H9 (cell line): Measurements from ENCODE around the gene OPN1SW. TPM values are rescaled to one million over a fixed set of nuclear protein-coding genes. Genes with fewer than 3 reads are reported as not detected.

ENCODE experiments used
- DNase-seq: peaks from one replicate; pipeline ENCODE4 v3.0.0-alpha.2; 2017
- H2AFZ ChIP-seq: one replicate; pipeline ENCODE4 v1.6.1; 2013; ENCODE audit warnings: mild to moderate bottlenecking, low read length, control low read depth, moderate library complexity
- H2AK5ac ChIP-seq: 2 replicates; pipeline ENCODE4 v1.6.1; 2013; ENCODE audit warnings: low read length, control low read depth, mixed read lengths; ENCODE audit not compliant: insufficient read length
- H2BK120ac ChIP-seq: one replicate; pipeline ENCODE4 v1.6.1; 2013; ENCODE audit warnings: low read depth, mild to moderate bottlenecking, low read length, control low read depth, inconsistent platforms; ENCODE audit not compliant: poor library complexity, severe bottlenecking
- H2BK12ac ChIP-seq: 2 replicates; pipeline ENCODE4 v1.6.1; 2013; ENCODE audit warnings: low read length, control low read depth, mixed read lengths, low read depth; ENCODE audit not compliant: insufficient read length
- H2BK15ac ChIP-seq: 2 replicates; pipeline ENCODE4 v1.6.1; 2013; ENCODE audit warnings: low read depth, low read length, control low read depth
- H2BK20ac ChIP-seq: one replicate; pipeline ENCODE4 v1.6.1; 2013; ENCODE audit warnings: low read depth, mild to moderate bottlenecking, low read length, control low read depth, inconsistent platforms; ENCODE audit not compliant: poor library complexity, severe bottlenecking
- H2BK5ac ChIP-seq: 2 replicates; pipeline ENCODE4 v1.6.1; 2013; ENCODE audit warnings: low read length, control low read depth, mixed read lengths; ENCODE audit not compliant: insufficient read length
- H3K14ac ChIP-seq: 2 replicates; pipeline ENCODE4 v1.6.1; 2013; ENCODE audit warnings: low read length, control low read depth; ENCODE audit not compliant: insufficient read depth
- H3K18ac ChIP-seq: 2 replicates; pipeline ENCODE4 v1.6.1; 2013; ENCODE audit warnings: low read depth, mild to moderate bottlenecking, mixed read lengths, low read length, control low read depth; ENCODE audit not compliant: insufficient read length
- H3K23ac ChIP-seq: 2 replicates; pipeline ENCODE4 v1.6.1; 2013; ENCODE audit warnings: low read length, control low read depth, mixed read lengths, low read depth; ENCODE audit not compliant: insufficient read length
- H3K23me2 ChIP-seq: 2 replicates; pipeline ENCODE4 v1.6.1; 2013; ENCODE audit warnings: low read depth, mild to moderate bottlenecking, mixed read lengths, low read length, control low read depth; ENCODE audit not compliant: insufficient read length, poor library complexity, severe bottlenecking
- H3K27ac ChIP-seq: 2 replicates; pipeline ENCODE4 v1.5.1; 2013; ENCODE audit warnings: low read length, control low read depth, mixed read lengths, low read depth; ENCODE audit not compliant: insufficient read length
- H3K27me3 ChIP-seq: 2 replicates; pipeline ENCODE4 v1.6.1; 2013; ENCODE audit warnings: low read length, control low read depth, inconsistent platforms; ENCODE audit not compliant: insufficient read depth
- H3K4ac ChIP-seq: 2 replicates; pipeline ENCODE4 v1.6.1; 2013; ENCODE audit warnings: low read depth, mild to moderate bottlenecking, control low read depth, inconsistent platforms, low read length, moderate library complexity
- H3K4me1 ChIP-seq: 2 replicates; pipeline ENCODE4 v1.6.1; 2013; ENCODE audit warnings: low read length, control low read depth, inconsistent platforms; ENCODE audit not compliant: insufficient read depth
- H3K4me2 ChIP-seq: 2 replicates; pipeline ENCODE4 v1.6.1; 2013; ENCODE audit warnings: low read length, control low read depth, mixed read lengths; ENCODE audit not compliant: insufficient read length, insufficient read depth
- H3K56ac ChIP-seq: 2 replicates; pipeline ENCODE4 v1.6.1; 2013; ENCODE audit warnings: low read depth, mild to moderate bottlenecking, mixed read lengths, low read length, control low read depth; ENCODE audit not compliant: insufficient read length
- H3K79me1 ChIP-seq: 2 replicates; pipeline ENCODE4 v1.6.1; 2013; ENCODE audit warnings: low read depth, mild to moderate bottlenecking, moderate library complexity, low read length, control low read depth, inconsistent platforms; ENCODE audit not compliant: insufficient read depth, poor library complexity, severe bottlenecking
- H3K79me2 ChIP-seq: 2 replicates; pipeline ENCODE4 v1.6.1; 2013; ENCODE audit warnings: low read length, control low read depth, inconsistent platforms; ENCODE audit not compliant: insufficient read depth
- H3K9ac ChIP-seq: 2 replicates; pipeline ENCODE4 v1.6.1; 2013; ENCODE audit warnings: low read length, control low read depth, mixed read lengths; ENCODE audit not compliant: insufficient read length; ENCODE audit errors: extremely low read depth
- H3K9me3 ChIP-seq: one replicate; pipeline ENCODE4 v1.6.1; 2013; ENCODE audit warnings: low read depth, low read length, inconsistent platforms; ENCODE audit not compliant: control insufficient read depth
- H3T11ph ChIP-seq: one replicate; pipeline ENCODE4 v1.6.1; 2013; ENCODE audit warnings: mild to moderate bottlenecking, low read length, control low read depth, inconsistent platforms
- H4K20me1 ChIP-seq: one replicate; pipeline ENCODE4 v1.6.1; 2013; ENCODE audit not compliant: control insufficient read depth, insufficient read length, insufficient read depth
- H4K5ac ChIP-seq: 2 replicates; pipeline ENCODE4 v1.6.1; 2013; ENCODE audit warnings: low read depth, mild to moderate bottlenecking, mixed read lengths, low read length, control low read depth; ENCODE audit not compliant: insufficient read length
- H4K8ac ChIP-seq: replicated peaks from 2 replicates; pipeline ENCODE4 v1.6.1; 2013; ENCODE audit warnings: low read length, control low read depth, mixed read lengths, low read depth; ENCODE audit not compliant: insufficient read length
- H4K91ac ChIP-seq: 2 replicates; pipeline ENCODE4 v1.6.1; 2013; ENCODE audit warnings: low read depth, mild to moderate bottlenecking, moderate library complexity, mixed read lengths, low read length, control low read depth; ENCODE audit not compliant: insufficient read length
- H3K27ac Mint-ChIP-seq, 3 experiments: 2 replicates in 2 of 3; 3 replicates in 1 of 3; pipeline ENCODE4 v1.8.0; 2020 to 2021; ENCODE audit warnings: mixed read lengths in 3 of 3, mild to moderate bottlenecking in 1 of 3, moderate library complexity in 1 of 3
- H3K27me3 Mint-ChIP-seq: 2 replicates; pipeline ENCODE4 v1.8.0; 2021; ENCODE audit warnings: low read depth, mild to moderate bottlenecking, moderate library complexity, mixed read lengths
- H3K36me3 Mint-ChIP-seq, 3 experiments: 2 replicates in 2 of 3; 3 replicates in 1 of 3; pipeline ENCODE4 v1.8.0; 2020 to 2021; ENCODE audit warnings: low read depth in 3 of 3, mixed read lengths in 3 of 3; ENCODE audit not compliant: insufficient read depth in 1 of 3
- H3K4me1 Mint-ChIP-seq, 2 experiments: 2 replicates each; pipeline ENCODE4 v1.8.0; 2020; ENCODE audit warnings: mixed read lengths in 2 of 2
- H3K4me3 Mint-ChIP-seq, 2 experiments: 2 replicates in 1 of 2; 3 replicates in 1 of 2; pipeline ENCODE4 v1.8.0; 2020 to 2021; ENCODE audit warnings: mild to moderate bottlenecking in 2 of 2, mixed read lengths in 2 of 2, moderate library complexity in 1 of 2
- H3K9me3 Mint-ChIP-seq, 2 experiments: 2 replicates in 1 of 2; 3 replicates in 1 of 2; pipeline ENCODE4 v1.8.0; 2020; ENCODE audit warnings: mild to moderate bottlenecking in 2 of 2, mixed read lengths in 2 of 2, moderate library complexity in 1 of 2
- WGBS: extraction: QIAGEN DNeasy Blood & Tissue Kit; methylation state at CpG from one replicate; pipeline ENCODE4 v1.1.7; 2013; ENCODE audit warnings: missing lambda C conversion rate, low lambda C conversion rate, mixed read lengths; ENCODE audit not compliant: insufficient read length; ENCODE audit errors: extremely low coverage; 5-methylcytosine and 5-hydroxymethylcytosine counted together
- total RNA-seq: library from RNA; stranded (reverse); gene quantifications from 2 replicates; pipeline ENCODE4 v1.2.1, GENCODE V29; 2021
- TF ChIP-seq, protein P1 (sequence below): fragments of 200-600 bp; sonication (generic); conservative IDR thresholded peaks from 3 replicates; pipeline ENCODE4 v1.8.0; 2021; ENCODE audit warnings: antibody characterized with exemption, mild to moderate bottlenecking

OPN1SW gene
- total RNA-seq, 1 experiment from 2014 or later = not detected

DNA sequence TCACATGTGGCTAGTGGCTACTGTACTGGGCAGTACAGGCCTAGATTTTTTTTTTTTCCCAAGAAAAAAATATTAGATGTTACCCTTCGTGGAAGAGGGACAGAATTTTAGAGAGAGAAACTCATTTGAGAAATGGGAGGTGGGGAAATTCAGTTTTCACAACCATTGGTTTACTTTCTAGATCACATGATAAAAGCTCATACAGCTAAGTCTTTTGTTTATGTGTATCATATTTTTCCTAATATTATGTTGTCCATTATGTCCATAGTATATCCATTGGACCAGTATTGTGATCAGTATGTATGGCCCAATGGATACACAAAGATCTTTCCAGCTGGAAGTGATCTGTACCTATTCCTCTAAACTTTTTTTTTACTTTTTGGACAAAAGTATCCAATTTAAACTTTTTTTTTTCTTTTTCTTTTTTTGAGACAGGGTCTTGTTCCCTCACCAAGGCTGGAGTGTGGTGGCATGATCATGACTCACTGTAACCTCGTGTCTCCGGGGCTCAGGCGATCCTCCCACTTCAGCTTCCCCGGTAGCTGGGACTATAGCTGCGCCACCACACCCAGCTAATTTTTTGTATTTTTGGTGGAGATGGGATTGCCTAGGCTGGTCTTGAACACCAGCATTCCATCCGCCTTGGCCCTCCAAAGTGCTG, 32.4 kb downstream of the OPN1SW start:
- Histone ChIP-seq H2BK20ac (no peak overlapping the region), H4K5ac (no peak overlapping the region), H2BK120ac (no peak overlapping the region), H2AFZ (no peak overlapping the region), H3K23me2 (peaks cover 8% of the 10 kb centered on the region), H2AK5ac (no peak overlapping the region), H4K8ac (no peak overlapping the region), H3K4me2 (no peak overlapping the region), H3K79me2 (peaks cover 59% of the 10 kb centered on the region), H2BK5ac (no peak overlapping the region), H2BK12ac (no peak overlapping the region), H3K56ac (no peak overlapping the region), H4K91ac (no peak overlapping the region), H3K79me1 (peaks cover 15% of the 10 kb centered on the region), H4K20me1 (no peaks in the 10 kb centered on the region), H2BK15ac (no peak overlapping the region), H3K9me3 (no peaks in the 10 kb centered on the region), H3K4ac (no peak overlapping the region), H3K4me1 (no peaks in the 10 kb centered on the region; the same call in 1 of the 2 replicates), H3K27ac (no peak overlapping the region), H3K23ac (no peak overlapping the region), H3K18ac (no peak overlapping the region), H3K9ac (no peak overlapping the region), H3T11ph (no peak overlapping the region), H3K27me3 (no peaks in the 10 kb centered on the region), H3K14ac (no peak overlapping the region)
- H3K4me3 Mint-ChIP-seq = no peak overlapping the region; a peak in 1 of 5 replicates
- H3K27me3 Mint-ChIP-seq = no peaks in the 10 kb centered on the region
- H3K4me1 Mint-ChIP-seq = peaks cover 31 to 35% of the 10 kb centered on the region in 2 experiments
- no peaks in the 10 kb centered on the region for H3K9me3 Mint-ChIP-seq
- peaks cover 0 to 19% (median 18%) of the 10 kb centered on the region in 3 experiments; a peak in 5 of 7 replicates for H3K36me3 Mint-ChIP-seq
- no peak for DNase-seq
- TF ChIP-seq, protein P1, sequence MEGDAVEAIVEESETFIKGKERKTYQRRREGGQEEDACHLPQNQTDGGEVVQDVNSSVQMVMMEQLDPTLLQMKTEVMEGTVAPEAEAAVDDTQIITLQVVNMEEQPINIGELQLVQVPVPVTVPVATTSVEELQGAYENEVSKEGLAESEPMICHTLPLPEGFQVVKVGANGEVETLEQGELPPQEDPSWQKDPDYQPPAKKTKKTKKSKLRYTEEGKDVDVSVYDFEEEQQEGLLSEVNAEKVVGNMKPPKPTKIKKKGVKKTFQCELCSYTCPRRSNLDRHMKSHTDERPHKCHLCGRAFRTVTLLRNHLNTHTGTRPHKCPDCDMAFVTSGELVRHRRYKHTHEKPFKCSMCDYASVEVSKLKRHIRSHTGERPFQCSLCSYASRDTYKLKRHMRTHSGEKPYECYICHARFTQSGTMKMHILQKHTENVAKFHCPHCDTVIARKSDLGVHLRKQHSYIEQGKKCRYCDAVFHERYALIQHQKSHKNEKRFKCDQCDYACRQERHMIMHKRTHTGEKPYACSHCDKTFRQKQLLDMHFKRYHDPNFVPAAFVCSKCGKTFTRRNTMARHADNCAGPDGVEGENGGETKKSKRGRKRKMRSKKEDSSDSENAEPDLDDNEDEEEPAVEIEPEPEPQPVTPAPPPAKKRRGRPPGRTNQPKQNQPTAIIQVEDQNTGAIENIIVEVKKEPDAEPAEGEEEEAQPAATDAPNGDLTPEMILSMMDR = no peak
- 0 out of 7 replicates have a peak overlapping the region, but pooled peaks of 1 of the 3 experiments have one; percentile 34 for H3K27ac Mint-ChIP-seq
- no CpG with 5 or more reads among the region's 7 CpGs for WGBS
